ENCODE results near the gene HOXD9. TPM values are rescaled to one million over a fixed set of nuclear protein-coding genes. Genes with fewer than 3 reads are reported as not detected.

HOXD9 gene
- polyA plus RNA-seq, 1 donor from 2014 or later, result not detected

DNA sequence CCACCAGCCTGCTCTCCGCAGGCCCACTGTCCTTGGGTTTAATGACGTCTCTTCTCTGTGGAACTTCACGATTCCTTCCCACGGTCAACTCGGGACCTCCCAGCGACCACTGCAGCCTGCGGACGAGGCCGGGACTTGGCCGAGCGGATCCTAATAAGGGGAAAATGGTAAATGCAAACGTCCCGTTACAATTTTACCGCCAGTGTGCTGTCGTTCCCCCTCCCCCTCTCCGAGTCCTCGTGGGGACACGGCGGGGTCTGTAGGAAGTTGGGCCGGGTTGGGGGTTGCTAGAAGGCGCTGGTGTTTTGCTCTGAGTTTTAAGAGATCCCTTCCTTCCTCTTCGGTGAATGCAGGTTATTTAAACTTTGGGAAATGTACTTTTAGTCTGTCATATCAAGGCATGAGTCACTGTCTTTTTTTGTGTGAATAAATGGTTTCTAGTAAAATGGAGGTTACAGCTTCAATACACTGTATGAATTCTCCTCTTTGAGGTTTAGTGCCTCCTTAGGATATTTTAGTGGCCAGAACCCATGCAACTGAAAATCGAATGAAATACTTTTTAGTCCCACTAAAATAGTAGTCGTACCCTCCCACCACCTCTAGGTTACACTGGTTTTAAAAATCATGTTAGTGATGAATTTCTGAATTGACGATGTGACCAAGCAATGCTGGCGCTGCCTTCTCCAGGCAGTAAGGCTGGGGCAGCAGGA, 13.2 kb upstream of the HOXD9 start:
- H4K20me1 ChIP-seq (ENCODE audit: insufficient read depth), result no peaks in the 10 kb centered on the region
- H3K4me3 ChIP-seq (ENCODE audit: low read length), result no peak overlapping the region
- no peaks in the 10 kb centered on the region for H3K9me2 ChIP-seq (ENCODE audit: insufficient read depth, low read length)

DNA sequence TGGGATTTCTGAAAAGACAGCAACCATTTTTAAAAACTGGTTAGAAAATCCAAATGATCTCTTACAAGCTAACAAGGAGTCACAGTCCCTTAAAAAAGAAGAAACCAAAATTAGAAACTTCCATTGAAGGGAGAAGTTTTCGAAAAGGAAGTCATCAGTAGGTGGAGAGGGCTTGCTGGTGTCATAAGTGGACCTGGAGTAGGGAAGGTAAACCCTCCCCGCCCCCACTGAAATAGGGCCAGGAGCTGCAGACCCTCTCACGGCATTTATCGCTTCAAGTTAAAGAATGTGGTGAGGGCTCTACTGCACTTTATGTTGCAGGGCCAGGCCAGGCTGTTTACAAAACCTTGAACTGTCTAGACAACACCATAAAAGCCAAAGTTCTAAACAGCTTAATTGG, 12.6 kb upstream of the HOXD9 start:
- Histone ChIP-seq H3K4me2 (ENCODE audit: low read length) (no peak overlapping the region), H3K9me2 (ENCODE audit: insufficient read depth, low read length) (no peaks in the 10 kb centered on the region), H3K27ac (ENCODE audit: low read length) (no peak overlapping the region), H4K20me1 (ENCODE audit: insufficient read depth) (no peaks in the 10 kb centered on the region), H3K27me3 (ENCODE audit: insufficient read depth, low read depth, low read length) (peaks cover 96% of the 10 kb centered on the region), H3K9ac (ENCODE audit: low read length) (no peak overlapping the region), H3K9me3 (ENCODE audit: low read length) (peaks cover 10% of the 10 kb centered on the region), H3F3A (ENCODE audit: insufficient read depth, low read length, poor library complexity, severe bottlenecking) (no peaks in the 10 kb centered on the region), H3K4me3 (ENCODE audit: low read length) (no peak overlapping the region), H3K79me2 (replicated peaks; ENCODE audit: insufficient read depth, low read length) (no peaks in the 10 kb centered on the region), H3K36me3 (ENCODE audit: insufficient read depth, low read length) (no peaks in the 10 kb centered on the region), H2AFZ (ENCODE audit: low read depth, low read length) (no peak overlapping the region)
- TF ChIP-seq, protein P1, sequence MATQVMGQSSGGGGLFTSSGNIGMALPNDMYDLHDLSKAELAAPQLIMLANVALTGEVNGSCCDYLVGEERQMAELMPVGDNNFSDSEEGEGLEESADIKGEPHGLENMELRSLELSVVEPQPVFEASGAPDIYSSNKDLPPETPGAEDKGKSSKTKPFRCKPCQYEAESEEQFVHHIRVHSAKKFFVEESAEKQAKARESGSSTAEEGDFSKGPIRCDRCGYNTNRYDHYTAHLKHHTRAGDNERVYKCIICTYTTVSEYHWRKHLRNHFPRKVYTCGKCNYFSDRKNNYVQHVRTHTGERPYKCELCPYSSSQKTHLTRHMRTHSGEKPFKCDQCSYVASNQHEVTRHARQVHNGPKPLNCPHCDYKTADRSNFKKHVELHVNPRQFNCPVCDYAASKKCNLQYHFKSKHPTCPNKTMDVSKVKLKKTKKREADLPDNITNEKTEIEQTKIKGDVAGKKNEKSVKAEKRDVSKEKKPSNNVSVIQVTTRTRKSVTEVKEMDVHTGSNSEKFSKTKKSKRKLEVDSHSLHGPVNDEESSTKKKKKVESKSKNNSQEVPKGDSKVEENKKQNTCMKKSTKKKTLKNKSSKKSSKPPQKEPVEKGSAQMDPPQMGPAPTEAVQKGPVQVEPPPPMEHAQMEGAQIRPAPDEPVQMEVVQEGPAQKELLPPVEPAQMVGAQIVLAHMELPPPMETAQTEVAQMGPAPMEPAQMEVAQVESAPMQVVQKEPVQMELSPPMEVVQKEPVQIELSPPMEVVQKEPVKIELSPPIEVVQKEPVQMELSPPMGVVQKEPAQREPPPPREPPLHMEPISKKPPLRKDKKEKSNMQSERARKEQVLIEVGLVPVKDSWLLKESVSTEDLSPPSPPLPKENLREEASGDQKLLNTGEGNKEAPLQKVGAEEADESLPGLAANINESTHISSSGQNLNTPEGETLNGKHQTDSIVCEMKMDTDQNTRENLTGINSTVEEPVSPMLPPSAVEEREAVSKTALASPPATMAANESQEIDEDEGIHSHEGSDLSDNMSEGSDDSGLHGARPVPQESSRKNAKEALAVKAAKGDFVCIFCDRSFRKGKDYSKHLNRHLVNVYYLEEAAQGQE (IDR thresholded peaks at IDR 0.05; ENCODE audit: borderline replicate concordance), result no peak
- no peak for TF ChIP-seq EP300 (conservative IDR thresholded peaks at IDR 0.05; ENCODE audit: poor library complexity, severe bottlenecking)
- TF ChIP-seq SMC3 (conservative IDR thresholded peaks at IDR 0.05; ENCODE audit: poor library complexity), result no peak
- no peak for TF ChIP-seq EZH2 (IDR thresholded peaks at IDR 0.05; ENCODE audit: borderline replicate concordance, insufficient read depth, low read length, poor library complexity, severe bottlenecking)

More for the DNA sequence above, 13.2 kb upstream of the HOXD9 start:
- Histone ChIP-seq H3K27ac (ENCODE audit: low read length) (no peak overlapping the region), H3K79me2 (replicated peaks; ENCODE audit: insufficient read depth, low read length) (no peaks in the 10 kb centered on the region), H3K36me3 (ENCODE audit: insufficient read depth, low read length) (no peaks in the 10 kb centered on the region), H3K9ac (ENCODE audit: low read length) (no peak overlapping the region), H3K9me3 (ENCODE audit: low read length) (peaks cover 10% of the 10 kb centered on the region), H3K27me3 (ENCODE audit: insufficient read depth, low read depth, low read length) (peaks cover 96% of the 10 kb centered on the region), H2AFZ (ENCODE audit: low read depth, low read length) (no peak overlapping the region), H3F3A (ENCODE audit: insufficient read depth, low read length, poor library complexity, severe bottlenecking) (no peaks in the 10 kb centered on the region), H3K4me2 (ENCODE audit: low read length) (no peak overlapping the region)
- TF ChIP-seq RAD21 (conservative IDR thresholded peaks at IDR 0.05) (no peak), POLR2AphosphoS5 (IDR thresholded peaks at IDR 0.05) (no peak), TAF1 (IDR thresholded peaks at IDR 0.05; ENCODE audit: low read depth) (no peak), SMC3 (conservative IDR thresholded peaks at IDR 0.05; ENCODE audit: poor library complexity) (no peak), EZH2 (IDR thresholded peaks at IDR 0.05; ENCODE audit: borderline replicate concordance, insufficient read depth, low read length, poor library complexity, severe bottlenecking) (no peak)
- TF ChIP-seq, protein P1 (IDR thresholded peaks at IDR 0.05; ENCODE audit: borderline replicate concordance), result no peak
- TF ChIP-seq, protein P2, sequence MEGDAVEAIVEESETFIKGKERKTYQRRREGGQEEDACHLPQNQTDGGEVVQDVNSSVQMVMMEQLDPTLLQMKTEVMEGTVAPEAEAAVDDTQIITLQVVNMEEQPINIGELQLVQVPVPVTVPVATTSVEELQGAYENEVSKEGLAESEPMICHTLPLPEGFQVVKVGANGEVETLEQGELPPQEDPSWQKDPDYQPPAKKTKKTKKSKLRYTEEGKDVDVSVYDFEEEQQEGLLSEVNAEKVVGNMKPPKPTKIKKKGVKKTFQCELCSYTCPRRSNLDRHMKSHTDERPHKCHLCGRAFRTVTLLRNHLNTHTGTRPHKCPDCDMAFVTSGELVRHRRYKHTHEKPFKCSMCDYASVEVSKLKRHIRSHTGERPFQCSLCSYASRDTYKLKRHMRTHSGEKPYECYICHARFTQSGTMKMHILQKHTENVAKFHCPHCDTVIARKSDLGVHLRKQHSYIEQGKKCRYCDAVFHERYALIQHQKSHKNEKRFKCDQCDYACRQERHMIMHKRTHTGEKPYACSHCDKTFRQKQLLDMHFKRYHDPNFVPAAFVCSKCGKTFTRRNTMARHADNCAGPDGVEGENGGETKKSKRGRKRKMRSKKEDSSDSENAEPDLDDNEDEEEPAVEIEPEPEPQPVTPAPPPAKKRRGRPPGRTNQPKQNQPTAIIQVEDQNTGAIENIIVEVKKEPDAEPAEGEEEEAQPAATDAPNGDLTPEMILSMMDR (IDR thresholded peaks at IDR 0.05; ENCODE audit: poor library complexity, severe bottlenecking), result no peak

Measured in neural cell (in vitro differentiated cells).